Neural progenitor cell (in vitro differentiated cells): ENCODE data around the gene PPIA.

Experiments
- CTCF ChIP-seq: fragments of 200-600 bp; sonication (generic); IDR thresholded peaks from 2 replicates; pipeline ENCODE4 v1.5.1; 2017; ENCODE audit warnings: antibody characterized with exemption, mild to moderate bottlenecking
- EZH2 ChIP-seq: fragments of 200-600 bp; sonication (generic); IDR thresholded peaks from 2 replicates; pipeline ENCODE4 v1.6.1; 2017; ENCODE audit warnings: antibody characterized with exemption, mild to moderate bottlenecking, moderate library complexity
- EZH2phosphoT487 ChIP-seq: fragments of 200-600 bp; sonication (generic); IDR thresholded peaks from 2 replicates; pipeline ENCODE4 v1.6.1; 2017; ENCODE audit warnings: antibody characterized with exemption

- no peak for TF ChIP-seq CTCF
- no peak for TF ChIP-seq EZH2
- TF ChIP-seq EZH2phosphoT487, result no peak
Measured at GRCh38 chr7:44767912-44768627, 28.4 kb upstream of the PPIA start.
